Measurements from ENCODE around the gene MERTK. TPM values are rescaled to one million over a fixed set of nuclear protein-coding genes. Genes with fewer than 3 reads are reported as not detected.
A peak's percentile ranks its signal among the peaks of the same experiment; 100 is the strongest.

MERTK gene
- total and polyA plus RNA-seq, 8 donors: 2.8 to 13.9 (median 5.4) TPM

- Histone ChIP-seq H3K9me3 (no peaks in the 10 kb centered on the region), H3K27ac (no peak overlapping the region), H3K4me3 (no peak overlapping the region), H3K36me3 (peaks cover 0 to 7% (median 0%) of the 10 kb centered on the region in 3 donors), H3K27me3 (no peaks in the 10 kb centered on the region), H3K4me1 (peaks cover 0 to under 1% (median 0%) of the 10 kb centered on the region in 3 donors)
- DNase-seq: no peak
- WGBS, 2 donors: 77 to 82% methylated on average over 5 of the region's 5 CpGs
- TF ChIP-seq CTCF (IDR thresholded peaks at IDR 0.05): no peak
- FAIRE-seq: no peak
- no peak for ATAC-seq
- intact Hi-C loops (cut with DNase I): no loop called here
Measured at GRCh38 chr2:112000399-112001135, 102.2 kb downstream of the MERTK start.

- H3K4me1 ChIP-seq: no peaks in the 10 kb centered on the region
- TF ChIP-seq CTCF (IDR thresholded peaks at IDR 0.05): no peak
- ATAC-seq: peak in 2 of 4 donors; percentile 43 to 57
- no peak overlapping the region for H3K27ac ChIP-seq
- H3K4me3 ChIP-seq: no peak overlapping the region
- WGBS, 2 donors: 85 to 88% methylated on average over 4 of the region's 4 CpGs
- no peak for FAIRE-seq
- H3K27me3 ChIP-seq: no peaks in the 10 kb centered on the region
- intact Hi-C loops (cut with DNase I): no loop called here
- H3K36me3 ChIP-seq: peaks cover 0 to 7% (median 0%) of the 10 kb centered on the region in 3 donors
- no peak for DNase-seq
- no peaks in the 10 kb centered on the region for H3K9me3 ChIP-seq
Measured at GRCh38 chr2:112001136-112001715, 102.8 kb downstream of the MERTK start.

GRCh38 chr2:112001942-112002341 lies 103.5 kb downstream of the MERTK start:
- Histone ChIP-seq H3K27me3 (no peaks in the 10 kb centered on the region), H3K27ac (no peak overlapping the region), H3K4me1 (no peaks in the 10 kb centered on the region), H3K4me3 (no peak overlapping the region), H3K36me3 (peaks cover 0 to 7% (median 0%) of the 10 kb centered on the region in 3 donors), H3K9me3 (no peaks in the 10 kb centered on the region)
- TF ChIP-seq CTCF (IDR thresholded peaks at IDR 0.05): no peak
- intact Hi-C loops (cut with DNase I): no loop called here
- FAIRE-seq (no peak), ATAC-seq (no peak), DNase-seq (no peak)

- Histone ChIP-seq H3K36me3 (peaks cover 0 to 6% (median 0%) of the 10 kb centered on the region in 3 donors), H3K9me3 (no peaks in the 10 kb centered on the region), H3K27ac (no peak overlapping the region), H3K4me1 (no peaks in the 10 kb centered on the region), H3K27me3 (no peaks in the 10 kb centered on the region), H3K4me3 (no peak overlapping the region)
- intact Hi-C loops (cut with DNase I): no loop called here
- no peak for DNase-seq
- no peak for ATAC-seq
- no peak for TF ChIP-seq CTCF (IDR thresholded peaks at IDR 0.05)
- WGBS, 2 donors: 82 to 94% methylated on average over 5 of the region's 5 CpGs
- no peak for FAIRE-seq
Measured at GRCh38 chr2:112003576-112004252, 105.3 kb downstream of the MERTK start.

Data from pancreas (tissue), 10 donors.